Measurements from ENCODE around the gene NDUFB6. TPM values are rescaled to one million over a fixed set of nuclear protein-coding genes. Genes with fewer than 3 reads are reported as not detected.

NDUFB6 gene
- total RNA-seq, 1 experiment from 2014 or later: 60.2 TPM

GRCh38 chr9:32578976-32579375 is 6.0 kb upstream of the NDUFB6 start:
- Histone ChIP-seq H3K27me3 (ENCODE audit: insufficient read depth, low read length) (no peaks in the 10 kb centered on the region), H2AFZ (ENCODE audit: low read length) (no peak overlapping the region), H2BK15ac (ENCODE audit: low read depth, low read length) (no peak overlapping the region), H3K27ac (ENCODE audit: insufficient read length, low read depth, low read length) (no peak overlapping the region), H3K4me2 (ENCODE audit: insufficient read depth, insufficient read length, low read length) (no peak overlapping the region), H3T11ph (ENCODE audit: low read length) (no peak overlapping the region), H3K23me2 (ENCODE audit: insufficient read length, low read depth, low read length, poor library complexity, severe bottlenecking) (no peaks in the 10 kb centered on the region), H3K14ac (ENCODE audit: insufficient read depth, low read length) (no peak overlapping the region), H4K91ac (ENCODE audit: insufficient read length, low read depth, low read length) (no peak overlapping the region), H3K9me3 (ENCODE audit: control insufficient read depth, low read depth, low read length) (no peaks in the 10 kb centered on the region), H3K9ac (ENCODE audit: extremely low read depth, insufficient read length, low read length) (no peak overlapping the region), H4K20me1 (ENCODE audit: control insufficient read depth, insufficient read depth, insufficient read length) (no peaks in the 10 kb centered on the region), H2BK20ac (ENCODE audit: low read depth, low read length, poor library complexity, severe bottlenecking) (no peak overlapping the region), H3K4ac (ENCODE audit: low read depth, low read length) (no peak overlapping the region), H3K79me2 (ENCODE audit: insufficient read depth, low read length) (no peaks in the 10 kb centered on the region), H3K79me1 (ENCODE audit: insufficient read depth, low read depth, low read length, poor library complexity, severe bottlenecking) (no peaks in the 10 kb centered on the region), H2BK5ac (ENCODE audit: insufficient read length, low read length) (no peak overlapping the region), H4K5ac (ENCODE audit: insufficient read length, low read depth, low read length) (no peak overlapping the region), H3K4me1 (ENCODE audit: insufficient read depth, low read length) (peaks cover 3% of the 10 kb centered on the region; the same call in 1 of the 2 replicates), H3K56ac (ENCODE audit: insufficient read length, low read depth, low read length) (no peak overlapping the region), H2BK12ac (ENCODE audit: insufficient read length, low read depth, low read length) (no peak overlapping the region), H3K23ac (ENCODE audit: insufficient read length, low read depth, low read length) (no peak overlapping the region), H4K8ac (replicated peaks; ENCODE audit: insufficient read length, low read depth, low read length) (no peak overlapping the region), H2BK120ac (ENCODE audit: low read depth, low read length, poor library complexity, severe bottlenecking) (no peak overlapping the region), H2AK5ac (ENCODE audit: insufficient read length, low read length) (no peak overlapping the region), H3K18ac (ENCODE audit: insufficient read length, low read depth, low read length) (no peak overlapping the region)
- H3K36me3 Mint-ChIP-seq (ENCODE audit: insufficient read depth in 1 of 3, low read depth in 3 of 3): no peaks in the 10 kb centered on the region
- no peak overlapping the region for H3K4me3 Mint-ChIP-seq
- no peak for DNase-seq
- no peak for TF ChIP-seq CTCF (conservative IDR thresholded peaks at IDR 0.05)
- peaks cover 1% of the 10 kb centered on the region; the same call in 1 of the 2 replicates for H3K27me3 Mint-ChIP-seq (ENCODE audit: low read depth)
- H3K9me3 Mint-ChIP-seq: no peaks in the 10 kb centered on the region
- peaks cover 3 to 10% of the 10 kb centered on the region in 2 experiments; a peak in 3 of 4 replicates for H3K4me1 Mint-ChIP-seq
- no peak overlapping the region for H3K27ac Mint-ChIP-seq
- no CpG with 5 or more reads among the region's 5 CpGs for WGBS (ENCODE audit: extremely low coverage, insufficient read length, low lambda C conversion rate)

Data from H9 (cell line).